IMR-90 (cell line): ENCODE results near the gene PTPRN2. TPM values are rescaled to one million over a fixed set of nuclear protein-coding genes. Genes with fewer than 3 reads are reported as not detected.

ENCODE experiments used
- ATAC-seq: fragments of 200-7000 bp; cut with Tn5 transposase; 2 replicates; pipeline ENCODE4 v1.9.1; 2020; ENCODE audit warnings: low read depth, mild to moderate bottlenecking, moderate library complexity
- BruUV-seq: library from RNA; stranded (reverse); fragments of 400-500 nt; replicated peaks from 2 replicates; lab custom pipeline; 2021; lab: Mats Ljungman, UMichigan
- CTCF ChIA-PET: fragments of 300-600 bp; formaldehyde crosslinking; extraction: SDS; loops from one replicate; lab custom pipeline; 2021; ENCODE audit warnings: antibody characterized with exemption; lab: Yijun Ruan, JAX
- POLR2A ChIA-PET: fragments of 300-600 bp; sonication (Branson Sonifier 250); formaldehyde crosslinking; loops from one replicate; lab custom pipeline; 2022; ENCODE audit warnings: antibody characterized with exemption; ENCODE audit not compliant: unreplicated experiment; lab: Charles Lee
- DNase-seq: peaks from one replicate; pipeline ENCODE4 v3.0.0; 2013
- H2AFZ ChIP-seq: replicated peaks from 2 replicates; pipeline ENCODE3; 2013; ENCODE audit warnings: low read length, mild to moderate bottlenecking; ENCODE audit not compliant: poor library complexity
- H2AK5ac ChIP-seq: 2 replicates; pipeline ENCODE4 v1.6.1; 2013; ENCODE audit warnings: low read depth, low read length, inconsistent platforms
- H2AK9ac ChIP-seq: replicated peaks from 2 replicates; pipeline ENCODE3; 2013; ENCODE audit warnings: mild to moderate bottlenecking, low read depth, low read length, moderate library complexity; ENCODE audit not compliant: poor library complexity
- H2BK120ac ChIP-seq: 2 replicates; pipeline ENCODE4 v1.6.1; 2013; ENCODE audit warnings: low read depth, low read length, inconsistent platforms
- H2BK15ac ChIP-seq: 3 replicates; pipeline ENCODE4 v1.6.1; 2013; ENCODE audit warnings: low read depth, low read length, inconsistent platforms
- H2BK20ac ChIP-seq: 2 replicates; pipeline ENCODE4 v1.6.1; 2013; ENCODE audit warnings: low read depth, mild to moderate bottlenecking, inconsistent platforms, low read length, moderate library complexity
- H2BK5ac ChIP-seq: 2 replicates; pipeline ENCODE4 v1.6.1; 2013; ENCODE audit warnings: mild to moderate bottlenecking, low read depth, low read length, inconsistent platforms; ENCODE audit not compliant: poor library complexity, severe bottlenecking
- H3K14ac ChIP-seq: replicated peaks from 2 replicates; pipeline ENCODE4 v1.6.1; 2013; ENCODE audit warnings: low read depth, low read length, inconsistent platforms
- H3K18ac ChIP-seq: 2 replicates; pipeline ENCODE4 v1.6.1; 2013; ENCODE audit warnings: low read depth, low read length, control low read depth
- H3K23ac ChIP-seq: 2 replicates; pipeline ENCODE4 v1.6.1; 2013; ENCODE audit warnings: low read depth, low read length, inconsistent platforms
- H3K27ac ChIP-seq: 2 replicates; pipeline ENCODE4 v1.5.1; 2013; ENCODE audit warnings: mild to moderate bottlenecking, control low read depth, low read length; ENCODE audit not compliant: insufficient read depth
- H3K27me3 ChIP-seq: 2 replicates; pipeline ENCODE4 v1.6.1; 2013; ENCODE audit warnings: low read length; ENCODE audit not compliant: control insufficient read depth, insufficient read depth
- H3K36me3 ChIP-seq: 2 replicates; pipeline ENCODE4 v1.6.1; 2013; ENCODE audit warnings: low read length, mixed read lengths; ENCODE audit not compliant: control insufficient read depth, insufficient read depth
- H3K4ac ChIP-seq: 2 replicates; pipeline ENCODE4 v1.6.1; 2013; ENCODE audit warnings: low read depth, low read length, inconsistent platforms
- H3K4me1 ChIP-seq: 2 replicates; pipeline ENCODE4 v1.6.1; 2013; ENCODE audit warnings: low read length, mixed read lengths; ENCODE audit not compliant: control insufficient read depth, insufficient read depth
- H3K4me2 ChIP-seq: 2 replicates; pipeline ENCODE4 v1.6.1; 2013; ENCODE audit warnings: low read depth, mild to moderate bottlenecking, control low read depth, low read length, moderate library complexity
- H3K4me3 ChIP-seq: 2 replicates; pipeline ENCODE4 v1.5.1; 2013; ENCODE audit warnings: low read depth, mild to moderate bottlenecking, control low read depth, low read length, moderate library complexity; ENCODE audit not compliant: insufficient read depth
- H3K56ac ChIP-seq: 2 replicates; pipeline ENCODE4 v1.6.1; 2013; ENCODE audit warnings: low read length, inconsistent platforms; ENCODE audit not compliant: insufficient read depth; ENCODE audit errors: extremely low read depth
- H3K79me1 ChIP-seq, 2 experiments: 2 replicates each; pipeline ENCODE4 v1.6.1; 2013; ENCODE audit warnings: low read length in 2 of 2, inconsistent platforms in 1 of 2, low read depth in 1 of 2
- H3K9ac ChIP-seq: 2 replicates; pipeline ENCODE4 v1.6.1; 2013; ENCODE audit warnings: low read depth, low read length, control low read depth
- H3K9me1 ChIP-seq: 2 replicates; pipeline ENCODE4 v1.6.1; 2013; ENCODE audit warnings: low read length, inconsistent platforms; ENCODE audit not compliant: insufficient read depth
- H3K9me3 ChIP-seq: 2 replicates; pipeline ENCODE4 v1.6.1; 2013; ENCODE audit warnings: low read length; ENCODE audit not compliant: control insufficient read depth, insufficient read depth
- H4K20me1 ChIP-seq: 2 replicates; pipeline ENCODE4 v1.6.1; 2013; ENCODE audit warnings: low read length, inconsistent platforms; ENCODE audit not compliant: insufficient read depth
- H4K5ac ChIP-seq: 2 replicates; pipeline ENCODE4 v1.6.1; 2013; ENCODE audit warnings: mild to moderate bottlenecking, low read depth, low read length, control low read depth
- H4K8ac ChIP-seq, 2 experiments: 2 replicates each; pipeline ENCODE4 v1.6.1; 2013; ENCODE audit warnings: low read depth in 2 of 2, low read length in 2 of 2, control low read depth in 1 of 2, inconsistent platforms in 1 of 2
- H4K91ac ChIP-seq: 2 replicates; pipeline ENCODE4 v1.6.1; 2013; ENCODE audit warnings: low read depth, low read length, inconsistent platforms; ENCODE audit not compliant: insufficient read depth
- FOS ChIP-seq: fragments of 150-350 bp; IDR thresholded peaks from 2 replicates; pipeline ENCODE4 v1.6.1; 2016; ENCODE audit warnings: low read depth, low read length
- MAZ ChIP-seq: IDR thresholded peaks from 2 replicates; pipeline ENCODE4 v1.6.1; 2012; ENCODE audit warnings: low read depth, mild to moderate bottlenecking, low read length, improper control_type of control experiment, moderate library complexity, borderline replicate concordance
- NFE2L2 ChIP-seq: fragments of 150-350 bp; IDR thresholded peaks from 2 replicates; pipeline ENCODE4 v1.6.1; 2016; ENCODE audit warnings: low read depth, mild to moderate bottlenecking, low read length
- POLR2A ChIP-seq: IDR thresholded peaks from 2 replicates; pipeline ENCODE4 v1.6.1; 2012; ENCODE audit warnings: mild to moderate bottlenecking, low read depth, low read length
- RAD21 ChIP-seq: IDR thresholded peaks from 2 replicates; pipeline ENCODE4 v1.6.1; 2012; ENCODE audit warnings: low read length, improper control_type of control experiment
- RCOR1 ChIP-seq: IDR thresholded peaks from 2 replicates; pipeline ENCODE4 v1.6.1; 2012; ENCODE audit warnings: mild to moderate bottlenecking, low read length, improper control_type of control experiment; ENCODE audit not compliant: insufficient replicate concordance
- RFX5 ChIP-seq: IDR thresholded peaks from 2 replicates; pipeline ENCODE4 v1.8.0; 2012; ENCODE audit warnings: low read depth, mild to moderate bottlenecking, low read length, moderate library complexity
- WGBS, 2 experiments: methylation state at CpG; one replicate each; pipeline versions ENCODE4 v1.1.5 to v1.1.7; 2013; ENCODE audit warnings: missing lambda C conversion rate in 2 of 2; ENCODE audit not compliant: insufficient read length in 1 of 2; ENCODE audit errors: extremely low coverage in 2 of 2; 5-methylcytosine and 5-hydroxymethylcytosine counted together
- dilution Hi-C: fragments of 300-500 bp; cut with HindIII; formaldehyde crosslinking; loops from one replicate; pipeline ENCODE4 v1.14.3; 2018; ENCODE audit warnings: low sequenced_read_pairs; ENCODE audit not compliant: unreplicated experiment
- in situ Hi-C: fragments of 300-500 bp; cut with MboI; formaldehyde crosslinking; loops from 3 replicates; pipeline ENCODE4 v1.14.3; 2019; ENCODE audit warnings: low sequenced_read_pairs, inconsistent platforms, mixed read lengths
- intact Hi-C: fragments of 100-400 bp; cut with micrococcal nuclease; formaldehyde crosslinking; loops from 2 replicates; pipeline ENCODE4 v1.10.0; 2022
- polyA plus RNA-seq, 3 experiments: library from polyadenylated mRNA; depleted of rRNA; stranded (reverse); fragments of >200 nt; gene quantifications; 2 replicates each; pipeline ENCODE4 v1.2.3, GENCODE V29; 2012; ENCODE audit warnings: low replicate concordance in 1 of 3
- total RNA-seq: library from RNA; depleted of rRNA; stranded (reverse); fragments of >200 nt; gene quantifications from 2 replicates; pipeline ENCODE4 v1.2.3, GENCODE V29; 2012
- TF ChIP-seq, protein P1 (sequence below): fragments of 150-350 bp; IDR thresholded peaks from 2 replicates; pipeline ENCODE4 v1.6.1; 2017; ENCODE audit warnings: mild to moderate bottlenecking, antibody characterized with exemption, low read length, low read depth

Gene PTPRN2
- total and polyA plus RNA-seq, 2 of the 4 experiments (the other 2 are of a cell fraction): 0.03 TPM; not detected in 1

DNA sequence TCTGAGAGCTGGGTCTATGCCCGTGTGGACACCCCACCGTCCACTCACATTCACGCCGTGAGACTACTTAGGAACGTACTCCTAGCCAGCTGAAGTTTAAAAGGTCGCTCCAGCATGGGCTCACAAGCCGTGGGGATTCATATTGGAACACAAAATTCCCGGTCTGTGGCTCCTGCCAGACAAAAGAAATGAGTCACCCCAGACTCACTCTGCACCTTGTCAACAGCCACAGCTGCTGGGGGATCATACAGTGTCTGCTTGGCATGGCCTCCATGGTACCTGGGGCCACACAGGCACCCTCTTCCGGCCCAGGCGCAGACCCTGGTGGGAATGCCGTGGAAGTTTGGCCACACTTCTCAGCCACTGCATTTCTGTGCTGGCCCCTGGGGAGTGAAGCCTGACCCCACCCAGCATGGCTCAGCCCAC, 1022.4 kb downstream of the PTPRN2 start:
- ATAC-seq: no peak
- POLR2A ChIA-PET: no interaction called here
- no peak overlapping the region for H2AFZ ChIP-seq

More for the DNA sequence above, 1022.4 kb downstream of the PTPRN2 start:
- no peaks in the 10 kb centered on the region for H3K9me1 ChIP-seq
- no peaks in the 10 kb centered on the region for H3K27me3 ChIP-seq
- peak overlapping the region; percentile 89 for H2AK9ac ChIP-seq
- H2AK5ac ChIP-seq: no peak overlapping the region
- no peak overlapping the region for H2BK20ac ChIP-seq
- no peak overlapping the region for H3K4me3 ChIP-seq
- intact Hi-C loops: no loop called here
- H4K91ac ChIP-seq: no peak overlapping the region
- H4K8ac ChIP-seq: no peak overlapping the region
- H3K36me3 ChIP-seq: no peaks in the 10 kb centered on the region
- TF ChIP-seq FOS (no peak), MAZ (no peak), RAD21 (no peak), RCOR1 (no peak), RFX5 (no peak), POLR2A (no peak), NFE2L2 (no peak)
- TF ChIP-seq, protein P1, sequence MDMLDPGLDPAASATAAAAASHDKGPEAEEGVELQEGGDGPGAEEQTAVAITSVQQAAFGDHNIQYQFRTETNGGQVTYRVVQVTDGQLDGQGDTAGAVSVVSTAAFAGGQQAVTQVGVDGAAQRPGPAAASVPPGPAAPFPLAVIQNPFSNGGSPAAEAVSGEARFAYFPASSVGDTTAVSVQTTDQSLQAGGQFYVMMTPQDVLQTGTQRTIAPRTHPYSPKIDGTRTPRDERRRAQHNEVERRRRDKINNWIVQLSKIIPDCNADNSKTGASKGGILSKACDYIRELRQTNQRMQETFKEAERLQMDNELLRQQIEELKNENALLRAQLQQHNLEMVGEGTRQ: no peak
- no peak overlapping the region for H3K27ac ChIP-seq
- CTCF ChIA-PET: no interaction called here
- no peak overlapping the region for H3K4ac ChIP-seq
- H2BK120ac ChIP-seq: no peak overlapping the region
- in situ Hi-C loops: no loop called here
- H3K14ac ChIP-seq: no peak overlapping the region
- no TSS peak for BruUV-seq
- no peak overlapping the region for H2BK15ac ChIP-seq
- no peak overlapping the region for H2BK5ac ChIP-seq
- H3K4me1 ChIP-seq: no peaks in the 10 kb centered on the region
- DNase-seq: no peak
- H4K20me1 ChIP-seq: no peaks in the 10 kb centered on the region
- no peaks in the 10 kb centered on the region for H3K79me1 ChIP-seq
- H3K56ac ChIP-seq: no peak overlapping the region
- H3K9me3 ChIP-seq: peaks cover 43% of the 10 kb centered on the region
- no peak overlapping the region for H3K18ac ChIP-seq
- no peak overlapping the region for H3K9ac ChIP-seq
- no peak overlapping the region for H3K4me2 ChIP-seq
- H4K5ac ChIP-seq: no peak overlapping the region
- WGBS, 2 experiments: 76% methylated on average over 7 of the region's 11 CpGs; no CpG with 5 or more reads in 1 of the 2 experiments
- H3K23ac ChIP-seq: no peak overlapping the region
- dilution Hi-C loops: no loop called here
